NCI-H146 treated with DMSO at 0.1 percent for 48 hours (cell line): Measurements from ENCODE around the gene UBR2.

Experiments used
- DNase-seq: peaks from one replicate; lab custom pipeline; 2025; ENCODE audit not compliant: unreplicated experiment; lab: John Stamatoyannopoulos, UW

Gene UBR2

DNA sequence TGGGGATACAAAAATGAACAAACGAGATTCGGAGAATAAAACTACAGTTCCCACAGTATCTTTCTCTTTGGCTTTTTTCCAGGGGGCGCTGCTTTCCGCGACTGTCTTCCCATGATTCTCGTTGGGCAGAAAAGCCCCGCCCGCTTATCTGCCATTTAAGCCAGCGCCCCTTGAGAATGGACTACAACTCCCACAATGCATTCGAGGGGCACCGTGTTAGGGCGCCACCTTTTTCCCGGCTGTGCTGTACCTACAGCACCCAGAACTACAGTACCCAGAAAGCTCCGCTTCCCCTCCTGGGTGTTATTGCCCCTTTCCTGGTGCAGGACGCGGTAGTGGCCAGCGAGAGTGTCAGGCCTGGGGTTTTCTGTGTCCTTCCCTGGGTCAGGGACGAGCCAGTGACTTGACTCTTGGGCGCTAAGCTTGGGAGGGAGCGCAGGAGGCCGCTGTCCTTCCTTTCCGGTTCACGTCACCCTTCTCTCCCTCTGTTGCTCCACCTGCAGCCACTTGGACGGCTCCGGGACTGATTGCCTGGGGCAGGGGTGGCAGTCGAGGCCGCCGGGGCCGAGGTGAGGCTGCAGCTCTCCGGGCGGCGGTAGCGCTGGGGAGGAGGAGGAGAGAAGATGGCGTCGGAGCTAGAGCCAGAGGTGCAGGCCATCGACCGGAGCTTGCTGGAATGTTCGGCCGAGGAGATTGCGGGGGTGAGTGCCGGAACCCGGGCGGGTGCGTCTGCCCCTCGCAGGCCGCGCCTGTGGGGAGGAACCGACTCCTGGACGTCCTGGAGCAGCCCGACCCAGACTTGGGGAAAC, at the start of gene UBR2:
UBR2 (plus strand) TSS at position 333 of the 809 bp plus-strand sequence; CDS start at position 624, 291 bp downstream.
- peak; percentile 99 for DNase-seq

DNA sequence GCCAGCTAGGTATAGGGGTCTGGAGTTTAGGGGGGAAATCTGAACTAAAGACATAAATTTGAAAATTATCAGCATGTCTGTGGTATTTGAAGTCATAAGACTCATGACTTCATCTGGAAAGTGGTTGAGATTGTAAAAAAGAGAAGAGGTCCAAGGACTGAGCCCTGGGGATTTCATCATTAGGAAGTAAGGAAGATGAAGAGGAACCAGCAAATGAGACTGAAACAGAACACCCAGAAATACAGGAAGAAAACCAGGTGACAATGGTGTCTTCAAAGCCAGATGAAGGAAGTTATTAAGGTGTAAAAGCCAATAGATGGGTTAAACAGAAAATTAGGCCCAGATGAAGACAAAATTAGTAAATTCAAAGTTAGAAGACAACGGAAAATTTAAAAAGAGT, 49.1 kb upstream of the UBR2 start:
- no peak for DNase-seq

DNA sequence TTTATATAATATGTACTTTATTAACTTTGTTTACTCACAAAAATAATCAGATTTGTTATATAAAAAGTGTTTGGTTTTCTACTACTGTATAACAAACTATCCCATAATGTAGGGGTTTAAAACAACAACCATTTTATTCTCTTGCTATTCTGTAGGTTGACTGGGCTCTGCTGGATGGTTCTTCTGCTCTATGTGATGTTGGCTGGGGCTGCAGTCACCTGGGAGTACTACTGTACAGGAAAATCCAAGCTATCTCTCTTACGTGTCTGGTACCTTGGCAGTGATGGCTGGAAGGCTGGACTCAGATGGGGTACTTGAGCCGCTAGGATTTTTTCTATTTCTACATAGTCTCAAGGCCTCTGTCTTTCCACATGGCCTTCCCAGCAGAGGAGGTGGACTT, 44.0 kb upstream of the UBR2 start:
- no peak for DNase-seq

GRCh38 chr6:42520786-42521607, 42.8 kb upstream of the UBR2 start:
- no peak for DNase-seq

DNA sequence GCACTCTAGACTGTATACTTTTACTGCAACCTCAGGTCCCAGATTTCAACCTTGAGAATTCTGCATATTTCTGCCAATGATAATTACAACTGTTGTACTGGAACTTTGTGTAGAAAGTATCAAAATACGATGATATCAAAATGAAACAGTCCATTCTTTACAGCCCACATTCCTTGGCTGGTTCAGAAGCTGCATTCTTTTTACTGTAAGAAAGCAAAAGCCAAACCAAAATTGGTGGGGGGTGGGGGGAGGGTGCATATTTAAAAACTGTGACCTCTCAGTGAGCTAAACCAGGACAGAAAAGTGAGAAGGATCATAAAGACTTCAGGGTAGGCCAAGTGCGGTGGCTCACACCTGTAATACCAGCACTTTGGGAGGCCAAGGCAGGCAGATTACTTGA, 41.8 kb upstream of the UBR2 start:
- no peak for DNase-seq

DNA sequence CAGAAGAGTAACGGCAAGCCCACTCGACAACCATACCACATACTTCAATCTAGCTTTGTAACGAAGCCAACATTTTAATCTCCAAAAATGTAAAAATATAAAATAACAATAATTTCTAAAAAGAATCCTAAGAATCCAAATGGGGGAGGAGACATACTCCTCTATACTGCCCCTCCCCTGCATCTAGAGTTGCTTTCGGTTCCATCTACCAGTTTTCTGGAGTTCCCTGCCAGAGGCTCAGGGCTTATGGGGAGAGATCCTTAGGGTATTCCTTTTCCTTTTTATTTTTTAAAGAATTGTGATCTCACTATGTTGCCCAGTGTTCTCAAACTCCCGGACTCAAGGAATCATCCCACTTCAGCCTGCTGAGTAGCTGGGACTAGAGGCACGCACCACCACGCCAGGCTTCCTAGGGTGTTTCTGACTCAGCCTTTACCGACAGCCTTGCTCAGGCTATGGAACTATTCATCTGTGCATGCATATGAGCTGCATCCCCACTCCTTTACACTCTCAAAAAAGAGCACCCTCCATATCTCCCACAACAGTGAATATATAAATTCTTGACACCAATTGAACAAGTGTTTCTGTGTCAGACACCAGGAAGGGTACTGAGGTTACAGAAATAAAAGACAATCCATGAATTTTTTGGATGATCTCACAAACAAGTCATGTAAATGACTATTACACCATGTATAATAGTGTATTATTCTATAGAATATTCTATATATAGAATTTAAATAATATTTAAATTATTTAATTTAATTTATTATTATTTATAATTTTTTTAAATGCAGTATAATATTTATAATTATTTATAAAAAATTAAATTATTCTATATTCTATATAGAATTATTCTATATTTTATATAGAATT, 40.7 kb upstream of the UBR2 start:
- DNase-seq, result no peak

- no peak for DNase-seq
Measured at GRCh38 chr6:42525206-42525605, 38.6 kb upstream of the UBR2 start.

DNA sequence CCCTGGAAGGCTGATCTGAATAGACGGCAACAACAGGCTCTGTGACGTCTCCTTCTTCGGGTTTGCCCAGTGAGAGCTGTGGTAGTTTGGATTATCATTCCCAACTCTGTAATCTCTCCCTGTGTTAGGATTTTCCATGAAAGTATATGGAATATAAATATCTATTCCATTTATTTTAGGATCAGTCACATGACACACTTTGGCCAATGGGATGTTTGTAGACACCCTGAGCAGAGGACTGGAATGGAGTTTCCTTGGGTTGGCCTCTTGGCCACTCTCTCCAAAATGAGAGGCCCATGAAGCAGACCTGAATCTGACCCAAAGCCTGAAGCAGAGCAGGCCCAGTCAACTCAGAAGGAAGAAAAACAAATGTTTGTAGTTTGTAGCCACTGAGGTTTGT, 37.2 kb upstream of the UBR2 start:
- DNase-seq, result no peak

GRCh38 chr6:42527204-42527603, 36.6 kb upstream of the UBR2 start:
- no peak for DNase-seq

GRCh38 chr6:42530296-42530695, 33.5 kb upstream of the UBR2 start:
- DNase-seq, result no peak

GRCh38 chr6:42530751-42531150, 33.1 kb upstream of the UBR2 start:
- no peak for DNase-seq

- DNase-seq, result peak; percentile 69
Measured at GRCh38 chr6:42532038-42532669, 31.7 kb upstream of the UBR2 start.

GRCh38 chr6:42533794-42534193, 30.0 kb upstream of the UBR2 start:
- no peak for DNase-seq

- DNase-seq, result no peak
Measured at GRCh38 chr6:42537536-42537935, 26.3 kb upstream of the UBR2 start.

DNA sequence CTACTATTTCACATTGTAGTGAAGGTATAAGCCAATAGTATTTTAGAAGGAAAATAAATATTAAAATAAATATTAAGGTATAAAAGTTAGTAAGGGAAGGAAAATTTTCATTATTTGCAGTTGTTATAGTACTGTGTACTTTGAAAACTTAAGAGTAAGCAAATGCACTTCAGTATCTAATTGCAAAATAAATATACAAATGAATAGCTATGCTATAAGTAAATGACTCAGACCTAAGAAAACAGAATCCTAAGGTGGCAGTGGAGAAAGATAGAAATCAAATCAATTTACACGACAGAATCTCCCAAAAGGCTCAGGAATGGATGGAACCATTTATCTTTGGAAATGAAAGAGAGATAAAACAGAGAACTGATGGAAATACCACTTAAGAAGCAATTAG, 24.7 kb upstream of the UBR2 start:
- DNase-seq, result no peak

- no peak for DNase-seq
Measured at GRCh38 chr6:42545226-42545773, 18.5 kb upstream of the UBR2 start.

DNA sequence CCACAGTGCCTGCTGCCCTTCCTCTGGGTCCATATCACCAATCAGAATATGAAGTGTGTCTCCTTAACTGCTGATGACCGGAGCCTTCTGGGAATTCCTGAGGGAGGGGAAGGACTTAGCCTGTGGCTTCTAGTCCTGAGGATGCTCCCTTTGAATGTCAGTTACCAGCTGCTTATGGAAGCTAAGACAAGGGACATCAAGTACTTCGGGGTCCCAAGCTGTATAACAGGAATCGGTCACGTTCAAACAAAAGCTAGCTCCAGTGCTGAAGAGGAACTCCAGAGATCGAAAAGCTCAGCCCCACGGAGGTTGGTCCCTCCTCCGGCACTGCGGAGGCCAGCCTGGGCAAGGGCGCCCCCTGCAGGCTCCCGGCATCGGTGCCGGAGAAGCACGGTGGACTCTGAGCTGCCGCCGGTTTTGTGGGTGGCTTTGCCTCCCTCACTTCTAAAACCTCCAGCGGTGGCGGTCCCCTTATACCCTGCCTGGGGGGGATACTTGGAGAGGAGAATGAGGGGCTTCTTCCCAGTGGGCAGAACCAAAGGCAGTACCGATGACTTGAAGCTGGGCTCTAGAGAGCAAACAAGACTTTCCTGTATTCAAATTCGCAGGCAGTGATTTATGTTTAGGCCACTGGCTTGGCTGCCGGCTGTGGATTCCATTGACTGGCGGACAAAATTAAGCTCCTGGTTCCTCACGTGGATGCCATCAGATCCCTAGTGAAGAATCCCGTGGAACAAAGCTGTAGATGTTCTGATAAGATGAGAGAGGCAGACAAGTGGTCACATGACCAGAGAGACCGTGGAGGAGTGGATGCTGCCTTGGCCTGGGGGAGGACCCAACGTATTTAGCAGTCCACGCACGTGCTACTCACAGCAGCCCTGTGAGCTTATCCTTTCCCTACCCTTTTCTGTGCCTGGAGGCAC, 16.2 kb upstream of the UBR2 start:
- DNase-seq, result peak; percentile 84

DNA sequence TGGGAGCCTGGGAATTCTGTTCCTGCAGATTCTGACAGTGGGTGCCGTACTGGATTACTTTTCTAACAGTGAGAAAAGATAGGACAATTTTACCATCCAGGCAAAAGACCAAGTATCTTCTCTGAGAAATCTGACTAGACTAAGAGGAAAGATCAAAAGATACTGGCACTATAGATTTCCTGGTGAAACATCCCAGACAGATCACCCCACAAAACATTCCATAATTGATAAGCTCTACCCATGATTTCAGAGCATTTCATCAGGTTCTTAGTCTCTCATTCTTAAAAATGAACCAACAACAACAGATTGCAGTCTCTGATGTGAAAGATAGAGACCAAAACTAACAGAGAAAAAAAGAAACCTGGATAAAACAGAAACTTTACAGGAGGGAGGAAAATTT, 13.6 kb upstream of the UBR2 start:
- no peak for DNase-seq

DNA sequence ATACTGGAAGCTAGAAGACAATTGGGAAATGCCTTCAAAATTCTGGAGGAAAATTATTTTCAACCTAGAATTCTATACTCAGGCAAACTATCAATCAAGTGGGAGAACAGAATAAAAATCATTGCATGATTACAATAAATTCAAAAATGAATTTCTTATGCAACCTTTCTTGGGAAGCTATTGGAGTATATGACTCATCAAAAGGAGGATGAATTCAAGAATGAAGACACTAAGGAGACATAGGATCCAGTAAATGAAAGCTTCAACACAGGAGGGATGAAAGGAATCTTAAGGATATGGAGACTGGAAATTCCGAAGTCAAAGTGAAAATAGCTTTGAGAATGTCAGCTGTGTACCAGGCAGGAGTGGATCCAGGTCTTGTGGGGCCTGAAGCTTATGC, 12.6 kb upstream of the UBR2 start:
- DNase-seq, result no peak

- no peak for DNase-seq
Measured at GRCh38 chr6:42552380-42552779, 11.4 kb upstream of the UBR2 start.
